GM18502 (cell line): ENCODE measurements around the gene ARGFX.
"Not testable (repeated sequence)": the region's sequence is repeated elsewhere in the genome, so short reads cannot be mapped to it uniquely, and the experiment has no call there.

Experiments
- ATAC-seq: cut with Tn5 transposase; IDR thresholded peaks from one replicate; pipeline ENCODE4 v1.9.1; 2021; ENCODE audit warnings: mild to moderate bottlenecking; ENCODE audit not compliant: unreplicated experiment, poor library complexity

ARGFX gene

GRCh38 chr3:121595765-121596406 lies 28.1 kb downstream of the ARGFX start:
- ATAC-seq = no peak

GRCh38 chr3:121598564-121598963 lies 30.8 kb downstream of the ARGFX start:
- no peak for ATAC-seq

GRCh38 chr3:121599900-121600299 lies 32.2 kb downstream of the ARGFX start:
- ATAC-seq = not testable (repeated sequence)

GRCh38 chr3:121601212-121601812 lies 33.6 kb downstream of the ARGFX start:
- ATAC-seq = no peak

GRCh38 chr3:121604759-121605158 lies 37.0 kb downstream of the ARGFX start:
- no peak for ATAC-seq

GRCh38 chr3:121606106-121606505 lies 38.4 kb downstream of the ARGFX start:
- ATAC-seq = no peak
